RWPE1 (cell line): ENCODE data around the gene TRERF1.

Experiments used
- CTCF ChIA-PET: fragments of 350-600 bp; sonication (Branson Sonifier 250); formaldehyde crosslinking; extraction: SDS; loops from one replicate; lab custom pipeline; 2021; lab: Yijun Ruan, JAX
- POLR2A ChIA-PET: fragments of 400-600 bp; formaldehyde crosslinking; extraction: SDS; loops from one replicate; lab custom pipeline; 2020; ENCODE audit warnings: antibody characterized with exemption; ENCODE audit not compliant: low non-redundant PET; lab: Yijun Ruan, JAX
- DNase-seq: peaks from one replicate; pipeline ENCODE4 v3.0.0; 2012; ENCODE audit warnings: low spot score
- H3K27ac ChIP-seq: fragments of 450-650 bp; 2 replicates; pipeline ENCODE4 v1.5.1; 2017
- TF ChIP-seq, protein P1 (sequence below): fragments of 450-650 bp; conservative IDR thresholded peaks from 2 replicates; pipeline ENCODE4 v1.5.1; 2017; ENCODE audit warnings: low read depth, mild to moderate bottlenecking

Gene TRERF1

DNA sequence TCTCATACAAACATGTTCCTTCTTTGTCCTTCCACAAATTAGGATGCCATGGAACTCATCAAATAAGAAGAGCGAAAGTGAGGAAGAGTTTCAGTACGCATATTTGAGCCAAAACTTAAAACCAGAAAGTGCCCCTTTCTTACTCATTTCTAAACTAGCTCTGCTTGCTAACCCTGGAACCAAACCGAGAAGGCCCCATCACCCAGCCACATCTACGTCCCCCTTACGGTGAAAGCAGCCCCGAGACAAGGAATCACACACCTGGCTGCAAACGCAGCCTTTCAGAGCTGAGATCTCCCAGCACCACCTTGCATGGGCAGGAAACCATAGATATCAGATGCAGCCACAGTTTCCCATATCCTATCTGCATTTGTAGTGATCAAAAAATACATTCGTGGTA lies 28.5 kb downstream of the TRERF1 start:
- no peak overlapping the region for H3K27ac ChIP-seq
- TF ChIP-seq, protein P1, sequence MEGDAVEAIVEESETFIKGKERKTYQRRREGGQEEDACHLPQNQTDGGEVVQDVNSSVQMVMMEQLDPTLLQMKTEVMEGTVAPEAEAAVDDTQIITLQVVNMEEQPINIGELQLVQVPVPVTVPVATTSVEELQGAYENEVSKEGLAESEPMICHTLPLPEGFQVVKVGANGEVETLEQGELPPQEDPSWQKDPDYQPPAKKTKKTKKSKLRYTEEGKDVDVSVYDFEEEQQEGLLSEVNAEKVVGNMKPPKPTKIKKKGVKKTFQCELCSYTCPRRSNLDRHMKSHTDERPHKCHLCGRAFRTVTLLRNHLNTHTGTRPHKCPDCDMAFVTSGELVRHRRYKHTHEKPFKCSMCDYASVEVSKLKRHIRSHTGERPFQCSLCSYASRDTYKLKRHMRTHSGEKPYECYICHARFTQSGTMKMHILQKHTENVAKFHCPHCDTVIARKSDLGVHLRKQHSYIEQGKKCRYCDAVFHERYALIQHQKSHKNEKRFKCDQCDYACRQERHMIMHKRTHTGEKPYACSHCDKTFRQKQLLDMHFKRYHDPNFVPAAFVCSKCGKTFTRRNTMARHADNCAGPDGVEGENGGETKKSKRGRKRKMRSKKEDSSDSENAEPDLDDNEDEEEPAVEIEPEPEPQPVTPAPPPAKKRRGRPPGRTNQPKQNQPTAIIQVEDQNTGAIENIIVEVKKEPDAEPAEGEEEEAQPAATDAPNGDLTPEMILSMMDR: no peak
- CTCF ChIA-PET: interaction anchor here (1.2 kb wide), 1 partner anchor 125 kb away, joined by 3 read pairs; no protein-coding TSS in a partner anchor
- no peak for DNase-seq
- POLR2A ChIA-PET: no interaction called here

DNA sequence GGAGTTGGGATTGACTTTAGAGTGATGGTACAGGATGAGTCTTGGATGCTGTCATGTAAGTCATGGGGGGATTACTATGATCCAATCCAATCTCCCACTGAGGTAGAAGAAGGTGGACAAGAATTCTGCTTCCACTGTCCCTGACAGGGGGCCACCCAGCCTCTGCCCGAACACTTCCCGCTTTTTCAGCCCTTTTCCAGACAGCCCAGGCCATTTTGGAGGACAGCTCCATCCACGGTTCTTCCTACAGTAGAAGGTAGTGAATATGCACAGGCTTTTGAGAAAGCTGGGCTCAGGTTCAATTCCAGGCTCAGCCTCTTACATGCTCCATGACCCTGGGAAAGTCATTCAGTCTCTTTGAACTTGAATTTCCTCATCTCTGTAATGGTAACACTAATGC lies 31.0 kb downstream of the TRERF1 start:
- ChIA-PET CTCF (interaction anchor here (0.6 to 0.7 kb wide), 2 partner anchors 12 to 97 kb away, joined by 3 to 4 read pairs; no protein-coding TSS in a partner anchor), POLR2A (no interaction called here)
- no peak overlapping the region for H3K27ac ChIP-seq
- DNase-seq: no peak
- TF ChIP-seq, protein P1: no peak

DNA sequence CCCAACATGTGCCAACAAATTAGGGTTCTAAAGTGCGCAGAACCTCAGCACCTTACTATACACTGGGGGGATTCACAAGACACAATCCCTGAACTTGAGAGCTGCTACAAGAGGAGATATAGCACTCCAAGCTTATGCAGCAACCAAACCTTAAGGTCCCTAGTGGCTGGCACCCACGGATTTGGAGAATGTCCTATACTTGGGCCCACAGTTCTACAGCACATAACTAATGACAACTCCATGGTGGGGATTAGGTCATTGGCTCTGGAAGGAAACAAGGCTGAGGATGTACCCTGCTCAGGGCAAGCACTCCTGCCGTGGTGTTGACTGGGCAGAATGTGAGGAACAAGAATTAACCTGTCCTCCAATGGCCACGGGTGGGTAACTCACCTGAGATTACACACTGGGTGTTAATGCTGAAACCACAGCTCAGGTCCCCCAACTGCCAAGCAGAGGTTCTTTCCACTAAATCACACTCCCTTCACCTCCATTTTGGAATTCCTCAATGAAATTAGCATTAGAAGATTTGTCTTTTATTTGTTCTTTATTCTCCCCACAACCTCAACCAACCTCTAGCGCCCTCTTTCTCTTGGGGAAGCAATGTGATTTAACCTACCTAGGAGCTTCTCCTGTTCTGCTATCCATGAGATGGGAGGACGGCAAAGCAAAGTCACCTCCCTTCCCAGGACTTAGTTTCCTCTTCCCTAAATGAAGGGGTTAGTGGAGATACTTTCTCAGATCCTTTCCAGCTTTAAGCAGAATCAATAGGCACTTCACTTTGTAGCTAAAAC lies 32.0 kb downstream of the TRERF1 start:
- POLR2A ChIA-PET: no interaction called here
- CTCF ChIA-PET: interaction anchor here (0.6 to 1.4 kb wide), 3 partner anchors 8 to 128 kb away, joined by 3 to 4 read pairs (median 4); no protein-coding TSS in a partner anchor
- TF ChIP-seq, protein P1: no peak
- H3K27ac ChIP-seq: peak overlapping the region; percentile 42
- DNase-seq: no peak

DNA sequence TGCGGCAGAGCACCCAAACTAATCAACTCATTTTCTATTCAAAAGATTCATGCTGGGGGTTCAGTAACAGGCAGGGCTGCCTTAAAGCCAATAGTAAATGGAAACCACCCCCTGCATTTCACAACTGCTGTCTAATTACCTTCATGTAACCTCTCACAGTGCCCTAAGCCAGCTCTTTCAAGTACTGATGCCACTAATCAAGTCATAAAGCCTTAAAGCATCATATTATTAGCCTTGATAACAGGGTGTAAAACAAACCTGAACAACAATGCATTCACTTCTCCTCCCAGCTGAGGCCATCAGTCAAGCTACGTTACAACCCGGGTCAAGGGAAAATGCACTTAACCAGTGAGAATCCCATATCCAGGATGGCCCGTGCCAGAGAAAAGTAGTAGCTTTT lies 33.0 kb downstream of the TRERF1 start:
- DNase-seq: no peak
- H3K27ac ChIP-seq: no peak overlapping the region
- TF ChIP-seq, protein P1: no peak
- CTCF ChIA-PET: interaction anchor here (1.1 to 1.4 kb wide), 2 partner anchors 9 to 129 kb away, joined by 3 to 4 read pairs; no protein-coding TSS in a partner anchor
- POLR2A ChIA-PET: no interaction called here

DNA sequence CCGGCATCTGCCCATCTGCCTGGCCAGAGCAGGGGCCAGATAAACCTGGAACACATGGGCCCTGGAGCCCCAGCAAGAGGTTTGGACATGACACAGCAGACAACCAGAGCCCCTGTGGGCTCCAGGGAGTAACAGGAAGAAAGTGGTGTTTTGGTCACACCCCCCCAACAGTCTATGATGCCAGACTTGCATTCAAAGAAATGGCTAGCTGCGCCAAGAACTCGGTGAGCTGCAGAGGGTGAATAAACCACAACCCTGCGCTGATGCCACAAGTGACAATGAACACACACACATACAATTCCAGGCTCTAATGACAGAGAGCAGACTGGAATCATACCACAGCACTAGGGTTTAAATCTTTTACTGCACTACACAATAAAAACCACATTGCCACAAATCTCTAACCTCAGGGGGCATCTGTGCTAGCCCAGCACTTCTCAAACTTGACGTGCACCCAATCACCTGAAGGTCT lies 34.0 kb downstream of the TRERF1 start:
- ChIA-PET CTCF (no interaction called here), POLR2A (no interaction called here)
- peak overlapping the region; percentile 46 for H3K27ac ChIP-seq
- TF ChIP-seq, protein P1: no peak
- no peak for DNase-seq

DNA sequence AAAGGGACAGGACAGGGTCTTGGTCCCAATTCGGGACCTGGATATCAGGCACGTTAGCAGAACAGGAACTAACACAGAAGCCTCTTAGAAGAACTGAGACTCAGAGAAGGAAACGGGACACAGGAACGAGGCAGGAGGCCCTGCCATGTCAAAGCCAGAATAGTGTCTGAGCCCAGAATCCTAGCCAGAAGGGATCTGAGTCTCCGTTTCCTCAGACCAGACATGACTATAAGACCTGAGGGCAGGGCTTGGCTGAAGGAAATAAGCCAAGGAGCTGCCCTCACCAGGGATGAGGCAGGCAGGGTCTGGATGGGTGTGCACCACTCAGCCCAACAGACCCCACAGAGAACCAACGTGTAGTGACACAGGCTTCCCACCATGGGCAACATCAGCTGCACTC lies 40.3 kb downstream of the TRERF1 start:
- peak overlapping the region; percentile 38 for H3K27ac ChIP-seq
- POLR2A ChIA-PET: no interaction called here
- no peak for DNase-seq
- CTCF ChIA-PET: no interaction called here
- TF ChIP-seq, protein P1: no peak
